ENCODE measurements around the gene PRR30.
"Not testable (repeated sequence)": the region's sequence is repeated elsewhere in the genome, so short reads cannot be mapped to it uniquely, and the experiment has no call there.

Gene PRR30

GRCh38 chr2:27127883-27128667 lies 11.1 kb downstream of the PRR30 start:
- no peak for DNase-seq

GRCh38 chr2:27126252-27126710 lies 12.9 kb downstream of the PRR30 start:
- no peak for DNase-seq

GRCh38 chr2:27125104-27125503 lies 14.1 kb downstream of the PRR30 start:
- no peak for DNase-seq

GRCh38 chr2:27123302-27124150 lies 15.7 kb downstream of the PRR30 start, which contains the start of gene ABHD1:
ABHD1 (plus strand) TSS chr2:27123815; CDS start chr2:27123949, 134 bp downstream.
- DNase-seq, result peak; percentile 65

GRCh38 chr2:27122791-27123190 lies 16.4 kb downstream of the PRR30 start:
- DNase-seq, result no peak

- no peak for DNase-seq
Observed at GRCh38 chr2:27121906-27122305, 17.3 kb downstream of the PRR30 start.

- not testable (repeated sequence) for DNase-seq
Observed at GRCh38 chr2:27119330-27119670, 19.9 kb downstream of the PRR30 start.

GRCh38 chr2:27118525-27119329 lies 20.5 kb downstream of the PRR30 start, which contains the start of gene CGREF1:
CGREF1 (minus strand) TSS chr2:27119128; CDS start chr2:27104366, 14,762 bp downstream.
- no peak for DNase-seq

- no peak for DNase-seq
Observed at GRCh38 chr2:27117995-27118524, 21.1 kb downstream of the PRR30 start.

GRCh38 chr2:27115519-27115918 lies 23.7 kb downstream of the PRR30 start:
- DNase-seq, result no peak

GRCh38 chr2:27111392-27112078 lies 27.7 kb downstream of the PRR30 start:
- not testable (repeated sequence) for DNase-seq

GRCh38 chr2:27110603-27111352 lies 28.4 kb downstream of the PRR30 start:
- not testable (repeated sequence) for DNase-seq

- no peak for DNase-seq
Observed at GRCh38 chr2:27109083-27109482, 30.1 kb downstream of the PRR30 start.

GRCh38 chr2:27108221-27108620 lies 31.0 kb downstream of the PRR30 start:
- no peak for DNase-seq

GRCh38 chr2:27105981-27106380 lies 33.2 kb downstream of the PRR30 start:
- no peak for DNase-seq

- no peak for DNase-seq
Observed at GRCh38 chr2:27102329-27102728, 36.9 kb downstream of the PRR30 start.

- no peak for DNase-seq
Observed at GRCh38 chr2:27100036-27100435, 39.2 kb downstream of the PRR30 start.

- DNase-seq, result no peak
Observed at GRCh38 chr2:27099334-27099955, 39.8 kb downstream of the PRR30 start.

GRCh38 chr2:27097341-27097740 lies 41.9 kb downstream of the PRR30 start:
- no peak for DNase-seq

GRCh38 chr2:27096748-27097297 lies 42.4 kb downstream of the PRR30 start:
- no peak for DNase-seq
